GM21390 (cell line): ENCODE data around the gene CCM2.

ENCODE experiments used
- ATAC-seq: cut with Tn5 transposase; IDR thresholded peaks from one replicate; pipeline ENCODE4 v1.9.1; 2021; ENCODE audit not compliant: unreplicated experiment

CCM2 gene

GRCh38 chr7:45078125-45078681 lies 78.2 kb downstream of the CCM2 start:
- no peak for ATAC-seq

GRCh38 chr7:45080265-45080957 lies 80.4 kb downstream of the CCM2 start:
- no peak for ATAC-seq

- ATAC-seq = no peak
Measured at GRCh38 chr7:45080958-45081669, 81.1 kb downstream of the CCM2 start.

GRCh38 chr7:45081670-45081974 lies 81.6 kb downstream of the CCM2 start:
- no peak for ATAC-seq

DNA sequence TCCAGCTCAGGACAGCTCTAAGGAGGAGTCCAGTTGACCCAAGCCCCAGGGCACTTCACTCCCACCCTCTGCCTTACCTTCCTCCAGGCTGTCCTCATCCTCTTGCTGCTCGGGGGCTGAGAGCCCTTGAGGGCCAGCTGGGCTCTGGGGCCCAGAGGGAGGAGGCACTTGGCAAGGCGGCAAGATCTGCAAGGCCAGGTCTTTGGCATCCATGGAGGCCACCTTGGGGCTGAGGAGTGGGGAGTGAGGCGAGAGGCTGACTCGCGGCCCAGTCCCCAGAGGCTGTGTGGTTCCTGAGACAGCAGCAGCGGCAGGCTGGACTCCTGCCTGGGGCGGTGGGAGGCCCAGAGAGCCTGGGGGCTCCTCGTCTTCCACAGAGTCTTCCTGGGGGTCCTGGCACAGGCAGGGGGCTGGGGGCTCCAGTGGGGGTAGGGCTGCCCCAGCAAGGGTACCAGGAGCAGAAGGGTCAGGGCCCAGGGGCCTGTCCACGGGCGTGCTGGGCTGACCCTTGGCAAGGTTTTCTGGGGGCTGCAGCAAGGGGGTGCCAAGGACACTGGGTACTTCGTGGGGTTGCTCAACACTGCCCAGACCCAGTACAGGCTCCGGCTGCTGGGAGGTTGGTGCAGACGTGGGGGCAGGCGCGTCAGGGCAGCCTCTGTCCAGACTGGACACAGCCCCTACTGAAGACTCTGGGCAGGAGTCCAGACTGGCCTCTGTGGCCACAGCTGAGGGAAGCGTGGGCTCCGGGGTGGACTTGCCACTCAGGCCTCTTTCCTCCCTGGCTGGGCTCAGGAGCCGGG lies 82.2 kb downstream of the CCM2 start:
- no peak for ATAC-seq

- no peak for ATAC-seq
Measured at GRCh38 chr7:45082831-45083331, 82.9 kb downstream of the CCM2 start.

DNA sequence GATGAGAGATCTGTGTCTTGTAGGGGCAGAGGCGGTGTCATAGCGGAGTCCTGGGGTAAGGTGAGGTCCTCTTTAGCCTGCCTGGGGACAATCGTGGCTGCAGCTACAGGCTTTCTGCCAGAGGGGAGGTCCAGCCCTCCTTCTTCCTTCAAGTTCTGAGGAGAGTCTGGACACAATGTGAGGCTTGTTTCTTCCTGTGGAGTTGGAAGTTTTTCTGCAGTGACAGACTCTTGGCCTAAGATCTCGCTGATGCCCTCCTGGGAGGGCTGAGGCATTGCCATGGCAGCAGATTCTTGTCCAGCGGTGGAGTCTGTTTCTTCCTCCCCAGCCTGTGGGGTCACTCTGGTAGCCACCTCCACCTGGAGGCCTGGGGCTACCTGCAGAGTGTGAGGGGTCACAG lies 84.3 kb downstream of the CCM2 start:
- no peak for ATAC-seq

GRCh38 chr7:45084901-45085618 lies 85.1 kb downstream of the CCM2 start:
- no peak for ATAC-seq

DNA sequence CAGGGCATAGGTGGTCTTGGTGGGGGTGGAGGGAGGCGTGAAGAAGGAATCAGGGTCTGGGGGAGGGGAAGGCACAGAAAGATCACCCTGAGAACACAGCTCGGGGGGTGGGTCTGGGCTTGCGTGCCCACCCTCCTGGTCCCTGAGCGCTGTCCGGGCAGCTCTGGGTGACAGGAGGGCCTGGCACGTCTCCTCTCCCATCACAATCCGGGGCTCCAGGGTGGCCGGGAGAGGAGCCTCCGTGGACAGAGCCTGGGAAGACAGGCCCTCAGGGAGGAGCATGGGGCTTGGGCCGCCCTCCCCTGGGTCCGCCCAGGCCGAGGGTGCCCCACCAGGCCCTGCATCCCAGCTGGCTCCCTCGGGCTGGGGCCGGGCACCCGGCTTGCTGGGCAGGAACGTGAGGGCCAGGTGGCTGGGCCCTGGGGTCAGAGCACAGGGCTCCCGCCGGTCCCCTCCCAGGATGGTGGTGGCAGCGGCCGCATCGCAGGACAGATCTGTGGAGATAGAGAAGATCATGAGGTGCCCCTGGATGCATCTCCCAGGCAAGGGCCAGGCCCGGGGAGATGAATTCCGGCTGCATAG lies 85.7 kb downstream of the CCM2 start:
- no peak for ATAC-seq

- ATAC-seq = no peak
Measured at GRCh38 chr7:45086331-45087065, 86.5 kb downstream of the CCM2 start.

DNA sequence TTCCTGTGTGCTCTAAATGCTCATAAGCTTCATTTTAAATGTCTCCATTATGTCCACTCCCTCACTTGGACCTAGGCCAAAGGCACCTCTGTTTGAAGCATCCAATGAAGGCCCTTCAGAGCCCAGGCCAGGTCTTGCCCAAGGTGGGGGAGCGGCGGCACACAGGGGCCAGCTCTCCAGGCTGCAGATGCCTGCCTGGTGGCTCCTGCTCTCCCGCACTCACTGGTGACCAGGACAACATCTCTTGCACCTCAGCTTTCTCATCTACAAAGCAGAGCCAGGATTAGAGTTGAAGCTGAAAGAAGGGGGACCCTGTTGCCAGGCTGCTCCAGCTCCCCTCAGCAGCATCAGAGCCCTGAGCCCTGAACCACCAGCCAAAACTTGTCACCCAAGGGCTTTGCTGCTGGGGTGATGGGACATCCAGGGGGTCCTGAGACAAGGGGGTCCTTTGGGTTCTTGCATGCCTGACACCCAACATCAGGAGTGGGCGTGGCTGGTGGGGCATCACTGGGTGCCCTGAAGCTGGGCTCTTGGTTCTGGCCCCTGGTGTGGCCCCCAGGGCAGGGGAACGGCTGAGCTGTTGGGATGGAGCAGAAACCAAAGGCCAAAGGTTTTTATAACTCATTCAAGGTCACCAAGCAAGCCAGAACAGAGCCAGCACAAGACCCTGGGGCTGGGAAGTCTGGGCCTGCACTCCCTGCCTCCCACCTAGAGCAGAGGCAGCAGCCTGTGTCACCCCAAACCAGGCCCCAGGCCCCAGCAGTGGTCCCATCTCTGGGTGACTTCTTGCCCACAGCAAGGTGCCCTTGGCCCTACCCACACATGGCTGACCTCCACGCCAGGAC lies 87.5 kb downstream of the CCM2 start:
- ATAC-seq = no peak

- ATAC-seq = no peak
Measured at GRCh38 chr7:45088146-45088701, 88.2 kb downstream of the CCM2 start.

GRCh38 chr7:45088821-45089340 lies 88.9 kb downstream of the CCM2 start, which contains the start of gene NACAD:
NACAD (minus strand) TSS chr7:45088969; CDS start chr7:45088894, 75 bp downstream.
- ATAC-seq = no peak

DNA sequence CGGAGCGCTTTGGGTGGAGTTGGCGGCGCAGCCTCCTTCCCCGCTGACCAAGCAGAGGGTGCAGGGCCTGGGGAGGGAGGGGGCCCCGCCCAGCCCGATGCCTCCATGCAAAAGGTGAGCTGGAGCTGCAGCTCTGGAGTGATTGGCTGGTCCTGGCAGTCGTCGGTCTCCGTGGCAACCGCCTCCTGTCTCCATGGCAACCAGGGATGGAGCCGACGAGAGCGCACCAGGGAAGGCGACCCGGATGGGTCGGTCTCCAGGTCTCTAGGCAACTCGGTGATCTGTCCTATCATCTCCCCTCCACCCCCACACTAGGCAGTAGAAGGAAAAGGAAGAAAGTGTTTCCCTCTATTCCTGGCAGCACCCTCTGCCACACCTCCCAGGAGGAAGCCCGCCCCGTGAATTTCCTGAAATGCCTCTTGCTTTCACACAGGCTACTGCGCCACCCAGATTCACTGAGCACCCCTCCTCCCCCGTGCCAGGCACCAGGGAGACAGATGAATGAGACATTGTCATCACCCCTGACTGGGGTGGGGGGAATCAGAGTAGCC lies 89.4 kb downstream of the CCM2 start:
- ATAC-seq = no peak

- no peak for ATAC-seq
Measured at GRCh38 chr7:45092100-45092930, 92.3 kb downstream of the CCM2 start.

GRCh38 chr7:45092931-45093235 lies 92.9 kb downstream of the CCM2 start:
- ATAC-seq = no peak
